H1 (cell line): Measurements from ENCODE around the gene DLX2. TPM values are rescaled to one million over a fixed set of nuclear protein-coding genes. Genes with fewer than 3 reads are reported as not detected.

Experiments used
- CTCF ChIA-PET: fragments of 300-600 bp; sonication (Branson Sonifier 250); formaldehyde crosslinking; loops from one replicate; lab custom pipeline; 2021; ENCODE audit not compliant: partially characterized antibody; lab: Charles Lee
- POLR2A ChIA-PET: fragments of 300-600 bp; sonication (Branson Sonifier 250); formaldehyde crosslinking; loops from one replicate; lab custom pipeline; 2021; ENCODE audit warnings: inconsistent platforms; ENCODE audit not compliant: partially characterized antibody; lab: Charles Lee
- DNase-seq, 2 experiments: peaks; one replicate each; pipeline versions ENCODE4 v3.0.0 to v3.0.0-alpha.2; 2010 to 2022; ENCODE audit warnings: low spot score in 2 of 2, low read depth in 1 of 2, mixed read lengths in 1 of 2
- FAIRE-seq: peaks from 2 replicates; lab custom pipeline; 2011; peaks lifted over from hg19 to GRCh38; lab: Jason Lieb, UNC
- H2AFZ ChIP-seq: 2 replicates; pipeline ENCODE4 v1.8.1; 2012; ENCODE audit warnings: low read length, inconsistent platforms
- H2AK5ac ChIP-seq: 2 replicates; pipeline ENCODE4 v1.6.1; 2013; ENCODE audit warnings: low read depth, low read length
- H2BK120ac ChIP-seq: replicated peaks from 2 replicates; pipeline ENCODE3; 2013; ENCODE audit warnings: low read depth, low read length, inconsistent platforms
- H2BK12ac ChIP-seq: 2 replicates; pipeline ENCODE4 v1.6.1; 2013; ENCODE audit warnings: low read depth, low read length
- H2BK15ac ChIP-seq: 2 replicates; pipeline ENCODE4 v1.6.1; 2013; ENCODE audit warnings: low read length
- H2BK20ac ChIP-seq: 2 replicates; pipeline ENCODE4 v1.6.1; 2013; ENCODE audit warnings: low read length
- H2BK5ac ChIP-seq: 2 replicates; pipeline ENCODE4 v1.6.1; 2013; ENCODE audit warnings: low read depth, low read length
- H3K14ac ChIP-seq: 2 replicates; pipeline ENCODE4 v1.6.1; 2013; ENCODE audit warnings: inconsistent platforms; ENCODE audit not compliant: insufficient read length
- H3K18ac ChIP-seq: 2 replicates; pipeline ENCODE4 v1.6.1; 2013; ENCODE audit warnings: low read length; ENCODE audit errors: extremely low read depth
- H3K23ac ChIP-seq: 2 replicates; pipeline ENCODE4 v1.6.1; 2013; ENCODE audit warnings: inconsistent platforms; ENCODE audit not compliant: insufficient read length
- H3K23me2 ChIP-seq: 2 replicates; pipeline ENCODE4 v1.6.1; 2013; ENCODE audit warnings: low read depth, low read length
- H3K27ac ChIP-seq: 2 replicates; pipeline ENCODE4 v1.6.1; 2011; ENCODE audit warnings: low read depth, low read length, inconsistent platforms
- H3K27me3 ChIP-seq, 4 experiments: replicated peaks in 1 of 4; 1 replicate in 1 of 4; 2 replicates in 3 of 4; pipeline versions ENCODE4 v1.6.1 to v1.8.1; 2011 to 2013; ENCODE audit warnings: low read length in 3 of 4, mild to moderate bottlenecking in 3 of 4, inconsistent platforms in 2 of 4, mixed read lengths in 2 of 4, moderate library complexity in 1 of 4; ENCODE audit not compliant: control insufficient read depth in 3 of 4, insufficient read depth in 3 of 4; ENCODE audit errors: extremely low read depth in 1 of 4
- H3K36me3 ChIP-seq, 4 experiments: 2 replicates each; pipeline versions ENCODE4 v1.6.1 to v1.8.1; 2011 to 2013; ENCODE audit warnings: mild to moderate bottlenecking in 4 of 4, low read length in 3 of 4, moderate library complexity in 2 of 4, control low read depth in 1 of 4, inconsistent platforms in 1 of 4; ENCODE audit not compliant: insufficient read depth in 4 of 4, control insufficient read depth in 2 of 4
- H3K4ac ChIP-seq: replicated peaks from 2 replicates; pipeline ENCODE3; 2013; ENCODE audit warnings: low read length, low read depth, mixed read lengths, inconsistent platforms; ENCODE audit not compliant: insufficient read length
- H3K4me1 ChIP-seq, 4 experiments: replicated peaks in 1 of 4; 1 replicate in 1 of 4; 2 replicates in 3 of 4; pipeline versions ENCODE4 v1.6.1 to v1.8.1; 2011 to 2013; ENCODE audit warnings: low read length in 3 of 4, inconsistent platforms in 2 of 4, mixed read lengths in 1 of 4; ENCODE audit not compliant: insufficient read depth in 4 of 4, control insufficient read depth in 3 of 4
- H3K4me2 ChIP-seq, 2 experiments: 2 replicates each; pipeline versions ENCODE4 v1.6.1 to v1.8.1; 2011 to 2013; ENCODE audit warnings: low read depth in 2 of 2, low read length in 2 of 2, control low read depth in 1 of 2, inconsistent platforms in 1 of 2, mild to moderate bottlenecking in 1 of 2; ENCODE audit not compliant: insufficient read depth in 1 of 2
- H3K4me3 ChIP-seq, 4 experiments: fragments of 200-600, 300-600 bp in 1 of 4; sonication (generic), shearing (Covaris generic), sonication (Bioruptor Twin) in 1 of 4; 2 replicates each; pipeline versions ENCODE4 v1.5.1 to v1.8.1; 2011 to 2016; ENCODE audit warnings: low read length in 4 of 4, low read depth in 3 of 4, control low read depth in 2 of 4, inconsistent platforms in 2 of 4, mild to moderate bottlenecking in 2 of 4, mixed read lengths in 1 of 4, moderate library complexity in 1 of 4; ENCODE audit not compliant: insufficient read depth in 2 of 4; ENCODE audit errors: extremely low read depth in 1 of 4
- H3K56ac ChIP-seq: replicated peaks from 2 replicates; pipeline ENCODE3; 2013; ENCODE audit warnings: low read depth, mild to moderate bottlenecking, mixed read lengths, low read length, inconsistent platforms; ENCODE audit not compliant: insufficient read length
- H3K79me1 ChIP-seq: 2 replicates; pipeline ENCODE4 v1.6.1; 2013; ENCODE audit warnings: low read depth, low read length, control low read depth
- H3K79me2 ChIP-seq, 2 experiments: 2 replicates each; pipeline versions ENCODE4 v1.6.1 to v1.8.1; 2012 to 2013; ENCODE audit warnings: low read length in 2 of 2, mild to moderate bottlenecking in 2 of 2, inconsistent platforms in 1 of 2; ENCODE audit not compliant: insufficient read depth in 2 of 2, control insufficient read depth in 1 of 2
- H3K9ac ChIP-seq, 4 experiments: replicated peaks in 1 of 4; 1 replicate in 1 of 4; 2 replicates in 3 of 4; pipeline versions ENCODE4 v1.6.1 to v1.8.1; 2011 to 2013; ENCODE audit warnings: low read depth in 3 of 4, low read length in 3 of 4, control low read depth in 2 of 4, mild to moderate bottlenecking in 2 of 4, moderate library complexity in 2 of 4, inconsistent platforms in 1 of 4; ENCODE audit errors: extremely low read depth in 1 of 4
- H3K9me3 ChIP-seq, 2 experiments: 2 replicates each; pipeline versions ENCODE4 v1.6.1 to v1.8.1; 2012 to 2013; ENCODE audit warnings: mild to moderate bottlenecking in 2 of 2, moderate library complexity in 2 of 2, control low read depth in 1 of 2, inconsistent platforms in 1 of 2, low read depth in 1 of 2, low read length in 1 of 2, mixed read lengths in 1 of 2; ENCODE audit not compliant: insufficient read depth in 2 of 2
- H4K20me1 ChIP-seq, 2 experiments: replicated peaks in 1 of 2; 2 replicates each; pipeline versions ENCODE3 to v1.8.1; 2011 to 2013; ENCODE audit warnings: inconsistent platforms in 2 of 2, low read length in 2 of 2, mild to moderate bottlenecking in 1 of 2; ENCODE audit not compliant: insufficient read depth in 2 of 2, control insufficient read depth in 1 of 2
- H4K5ac ChIP-seq: 2 replicates; pipeline ENCODE4 v1.6.1; 2013; ENCODE audit warnings: low read length, low read depth, mixed read lengths, inconsistent platforms; ENCODE audit not compliant: insufficient read length
- H4K8ac ChIP-seq: 2 replicates; pipeline ENCODE4 v1.8.0; 2013; ENCODE audit warnings: mild to moderate bottlenecking, moderate library complexity, low read length, inconsistent platforms; ENCODE audit not compliant: insufficient read depth; ENCODE audit errors: extremely low read depth
- H4K91ac ChIP-seq: replicated peaks from 2 replicates; pipeline ENCODE3; 2013; ENCODE audit warnings: low read length, mixed read lengths, inconsistent platforms; ENCODE audit not compliant: insufficient read length
- RXRA ChIP-seq: IDR thresholded peaks from 2 replicates; pipeline ENCODE4 v1.6.1; 2011; ENCODE audit warnings: low read depth, mild to moderate bottlenecking, low read length, moderate library complexity; ENCODE audit not compliant: insufficient read depth
- WGBS, 2 experiments: shearing (Covaris generic) in 1 of 2; methylation state at CpG; one replicate each; pipeline versions ENCODE4 v1.1.6 to v1.1.7; 2013 to 2015; ENCODE audit warnings: low lambda C conversion rate in 2 of 2, mixed read lengths in 2 of 2, inconsistent platforms in 1 of 2, low coverage in 1 of 2, missing lambda C conversion rate in 1 of 2; ENCODE audit not compliant: insufficient replicate concordance in 2 of 2, insufficient coverage in 1 of 2, insufficient read length in 1 of 2; ENCODE audit errors: extremely low coverage in 1 of 2, missing lambda C conversion rate in 1 of 2; 5-methylcytosine and 5-hydroxymethylcytosine counted together
- polyA plus RNA-seq, 7 experiments: library from polyadenylated mRNA; depleted of rRNA in 3 of 7; stranded (reverse) in 5 of 7; unstranded in 2 of 7; fragments of >200 nt in 5 of 7; fragments of 200-250 nt in 2 of 7; gene quantifications; 1 replicate in 5 of 7; 2 replicates in 1 of 7; 4 replicates in 1 of 7; pipeline versions ENCODE4 v1.2.1 to v1.2.3, GENCODE V29; 2011 to 2013; ENCODE audit warnings: missing spikeins in 2 of 7, mixed read lengths in 2 of 7
- total RNA-seq: library from RNA; stranded (reverse); fragmentation: NEBNext Ultra II Directional; extraction: Animal tissue kit (Norgen Biotek cat#: 25700); gene quantifications from 2 replicates; pipeline ENCODE4 v1.2.1, GENCODE V29; 2021

Gene DLX2
- total and polyA plus RNA-seq, 2 of the 8 experiments (the other 6 are each of a cell fraction or from before 2014, with no cell fraction given), result 0.45 TPM; not detected in 1

DNA sequence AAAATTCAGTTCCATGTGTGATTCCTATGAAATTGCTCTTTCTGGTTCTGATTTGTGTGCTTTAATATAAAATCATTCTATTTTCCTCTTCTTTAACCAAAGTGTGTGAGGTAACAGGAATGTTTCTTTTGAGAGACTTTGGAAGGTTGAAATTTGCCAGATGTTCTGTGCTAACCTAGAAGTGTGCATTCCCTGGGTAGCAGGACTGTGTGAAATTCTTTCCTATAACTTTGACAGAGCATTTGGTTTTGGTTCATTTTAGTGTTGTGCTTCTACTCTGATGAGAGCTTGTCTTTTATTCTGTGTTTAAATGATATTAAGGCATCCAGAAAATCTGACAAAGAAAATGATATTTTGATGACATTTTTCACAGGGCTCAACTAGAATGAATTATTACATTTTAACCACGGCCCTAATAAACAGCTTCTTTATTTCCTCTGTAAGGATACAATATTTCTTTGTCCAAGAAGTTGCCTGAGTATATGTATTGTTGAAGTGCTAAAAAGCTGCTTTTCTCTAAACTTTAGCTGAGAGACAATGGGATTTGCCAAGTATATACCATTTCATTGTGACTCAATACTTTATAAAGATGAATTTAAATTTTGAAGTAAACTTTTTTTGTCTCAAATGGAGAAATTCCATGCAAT is 52.1 kb downstream of the DLX2 start:
- H3K23me2 ChIP-seq, result no peaks in the 10 kb centered on the region
- no peaks in the 10 kb centered on the region for H3K9me3 ChIP-seq
- no peak overlapping the region for H2AK5ac ChIP-seq
- no peak overlapping the region for H2AFZ ChIP-seq
- no peak overlapping the region for H4K91ac ChIP-seq
- H3K4me2 ChIP-seq, result no peak overlapping the region
- no peak overlapping the region for H2BK15ac ChIP-seq
- H4K20me1 ChIP-seq, result no peaks in the 10 kb centered on the region
- no peak overlapping the region for H3K23ac ChIP-seq
- ChIA-PET POLR2A (no interaction called here), CTCF (interaction anchor here (1.2 kb wide), 1 partner anchor 62 kb away, joined by 4 read pairs; no protein-coding TSS in a partner anchor)
- H3K36me3 ChIP-seq, result no peaks in the 10 kb centered on the region
- no peaks in the 10 kb centered on the region for H3K79me2 ChIP-seq
- no peak overlapping the region for H3K14ac ChIP-seq
- H3K27me3 ChIP-seq, result no peaks in the 10 kb centered on the region
- no peak overlapping the region for H3K9ac ChIP-seq
- H3K56ac ChIP-seq, result no peak overlapping the region
- H2BK5ac ChIP-seq, result no peak overlapping the region
- DNase-seq (no peak), FAIRE-seq (no peak)
- no peak overlapping the region for H2BK12ac ChIP-seq
- WGBS, 2 experiments, result 96% methylated on average over 1 of the region's 1 CpG; no CpG with 5 or more reads in 1 of the 2 experiments
- no peak overlapping the region for H2BK20ac ChIP-seq
- no peak overlapping the region for H3K4ac ChIP-seq
- H3K79me1 ChIP-seq, result no peaks in the 10 kb centered on the region
- no peak overlapping the region for H4K8ac ChIP-seq
- H3K4me1 ChIP-seq, result no peaks in the 10 kb centered on the region; a peak in 2 of 7 replicates
- H2BK120ac ChIP-seq, result no peak overlapping the region
- no peak for TF ChIP-seq RXRA
- H3K4me3 ChIP-seq, result no peak overlapping the region
- H3K27ac ChIP-seq, result no peak overlapping the region
- H4K5ac ChIP-seq, result no peak overlapping the region
- H3K18ac ChIP-seq, result no peak overlapping the region
